ENCODE measurements around the gene RAB8B.

GRCh38 chr15:63261311-63261710, 71.9 kb downstream of the RAB8B start:
- TF ChIP-seq RAD21 (conservative IDR thresholded peaks at IDR 0.05) (no peak), CTCF (IDR thresholded peaks at IDR 0.05; ENCODE audit: poor library complexity, severe bottlenecking) (no peak)

All from neural cell (in vitro differentiated cells).